CD4-positive, CD25-positive, alpha-beta regulatory T cell (primary cell): Measurements from ENCODE around the gene PLG. TPM values are rescaled to one million over a fixed set of nuclear protein-coding genes. Genes with fewer than 3 reads are reported as not detected.
"Not testable (repeated sequence)": the region's sequence is repeated elsewhere in the genome, so short reads cannot be mapped to it uniquely, and the experiment has no call there.

Experiments
- ATAC-seq, 2 donors: fragments of 150-1000 bp; cut with Tn5 transposase; one replicate each; pipeline ENCODE4 v1.10.0; 2021; ENCODE audit warnings: low read depth in 2 of 2, moderate number of reproducible peaks in 2 of 2, moderate library complexity in 1 of 2
- DNase-seq, 3 donors: peaks; one replicate each; pipeline versions ENCODE4 v3.0.0 to v3.0.0-alpha.2; 2012 to 2022; ENCODE audit warnings: mixed read lengths in 1 of 3
- H3K27ac ChIP-seq: one replicate; pipeline ENCODE4 v1.7.0; 2013; ENCODE audit warnings: mild to moderate bottlenecking, low read length; ENCODE audit not compliant: insufficient read depth, poor library complexity, severe bottlenecking
- H3K27me3 ChIP-seq: one replicate; pipeline ENCODE4 v1.7.0; 2013; ENCODE audit warnings: low read length; ENCODE audit not compliant: control insufficient read depth, insufficient read depth
- H3K36me3 ChIP-seq: one replicate; pipeline ENCODE4 v1.7.0; 2013; ENCODE audit warnings: mild to moderate bottlenecking, low read length, moderate library complexity; ENCODE audit not compliant: control insufficient read depth, insufficient read depth
- H3K4me1 ChIP-seq: 2 replicates; pipeline ENCODE4 v1.7.0; 2013; ENCODE audit warnings: mild to moderate bottlenecking, low read length; ENCODE audit not compliant: insufficient read depth, control insufficient read depth, poor library complexity, severe bottlenecking
- H3K4me3 ChIP-seq: one replicate; pipeline ENCODE4 v1.7.0; 2013; ENCODE audit warnings: low read depth, mild to moderate bottlenecking, low read length, moderate library complexity
- H3K9me3 ChIP-seq, 2 experiments: 1 replicate in 1 of 2; 2 replicates in 1 of 2; pipeline ENCODE4 v1.7.0; 2013; ENCODE audit warnings: low read length in 2 of 2, mild to moderate bottlenecking in 1 of 2, moderate library complexity in 1 of 2; ENCODE audit not compliant: control insufficient read depth in 2 of 2
- H3K27ac Mint-ChIP-seq, 3 donors: one replicate each; pipeline ENCODE4 v1.8.0; 2020 to 2022; ENCODE audit warnings: mild to moderate bottlenecking in 3 of 3, mixed read lengths in 3 of 3, moderate library complexity in 2 of 3
- H3K27me3 Mint-ChIP-seq: one replicate; pipeline ENCODE4 v1.8.0; 2022; ENCODE audit warnings: mild to moderate bottlenecking, mixed read lengths
- H3K36me3 Mint-ChIP-seq: one replicate; pipeline ENCODE4 v1.8.0; 2020; ENCODE audit warnings: mixed read lengths
- H3K4me1 Mint-ChIP-seq, 4 donors: one replicate each; pipeline ENCODE4 v1.8.0; 2020 to 2022; ENCODE audit warnings: mixed read lengths in 4 of 4, mild to moderate bottlenecking in 1 of 4
- H3K4me3 Mint-ChIP-seq, 4 donors: one replicate each; pipeline ENCODE4 v1.8.0; 2020 to 2022; ENCODE audit warnings: mild to moderate bottlenecking in 4 of 4, mixed read lengths in 4 of 4, moderate library complexity in 3 of 4
- H3K9me3 Mint-ChIP-seq, 7 donors: one replicate each; pipeline ENCODE4 v1.8.0; 2020 to 2022; ENCODE audit warnings: mixed read lengths in 7 of 7, mild to moderate bottlenecking in 3 of 7, moderate library complexity in 2 of 7
- polyA plus RNA-seq, 4 donors: library from polyadenylated mRNA; unstranded; fragments of 300-500 nt; fragmentation: Illumina TruSeq; gene quantifications; one replicate each; pipeline ENCODE4 v1.2.3, GENCODE V29; 2021
- total RNA-seq: library from RNA; stranded (reverse); gene quantifications from one replicate; pipeline ENCODE4 v1.2.3, GENCODE V29; 2022

The PLG gene
- total and polyA plus RNA-seq, 5 donors from 2014 or later, result not detected

DNA sequence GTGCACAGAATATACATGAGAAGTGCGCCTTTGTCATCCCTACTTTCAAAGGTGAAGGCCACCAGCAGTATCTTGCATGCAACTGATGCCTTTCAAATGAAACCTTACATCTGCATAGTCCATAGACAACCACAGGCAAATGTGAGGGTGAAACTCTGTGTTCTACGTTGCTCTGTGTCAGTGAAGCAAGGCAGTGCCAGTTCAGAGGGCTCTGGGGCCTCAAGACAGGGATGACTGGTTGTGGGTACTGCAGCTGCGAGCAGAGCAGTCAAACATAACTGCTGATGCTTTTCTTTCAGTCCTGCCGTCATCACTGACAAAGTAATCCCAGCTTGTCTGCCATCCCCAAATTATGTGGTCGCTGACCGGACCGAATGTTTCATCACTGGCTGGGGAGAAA lies 39.0 kb downstream of the PLG start:
- not testable (repeated sequence) for H3K9me3 ChIP-seq, H3K27ac Mint-ChIP-seq, H3K4me1 ChIP-seq, H3K4me3 ChIP-seq, H3K4me3 Mint-ChIP-seq, ATAC-seq, H3K27ac ChIP-seq, H3K27me3 Mint-ChIP-seq, H3K27me3 ChIP-seq, H3K36me3 Mint-ChIP-seq, H3K36me3 ChIP-seq, DNase-seq
- H3K4me1 Mint-ChIP-seq, result peaks cover 0 to 11% (median 0%) of the 10 kb centered on the region in 4 donors
- peaks cover 0 to 11% (median 2%) of the 10 kb centered on the region in 7 donors for H3K9me3 Mint-ChIP-seq

GRCh38 chr6:160742090-160742489 lies 40.0 kb downstream of the PLG start:
- H3K27me3 ChIP-seq, result no peaks in the 10 kb centered on the region
- H3K36me3 ChIP-seq, result no peaks in the 10 kb centered on the region
- H3K27ac Mint-ChIP-seq, result no peak overlapping the region
- no peaks in the 10 kb centered on the region for H3K4me1 ChIP-seq
- no peak overlapping the region for H3K4me3 ChIP-seq
- H3K4me3 Mint-ChIP-seq, result no peak overlapping the region
- H3K9me3 Mint-ChIP-seq, result peaks cover 0 to 11% (median 2%) of the 10 kb centered on the region in 7 donors
- no peaks in the 10 kb centered on the region for H3K36me3 Mint-ChIP-seq
- DNase-seq, result no peak
- no peak overlapping the region for H3K27ac ChIP-seq
- H3K9me3 ChIP-seq, result no peaks in the 10 kb centered on the region
- H3K4me1 Mint-ChIP-seq, result peaks cover 0 to 11% (median 0%) of the 10 kb centered on the region in 4 donors
- no peaks in the 10 kb centered on the region for H3K27me3 Mint-ChIP-seq
- ATAC-seq, result no peak

- Mint-ChIP-seq H3K27me3 (peaks cover 6% of the 10 kb centered on the region), H3K36me3 (no peaks in the 10 kb centered on the region), H3K9me3 (peaks cover 0 to 3% (median 2%) of the 10 kb centered on the region in 7 donors), H3K27ac (no peak overlapping the region), H3K4me3 (no peak overlapping the region), H3K4me1 (no peaks in the 10 kb centered on the region)
- no peaks in the 10 kb centered on the region for H3K27me3 ChIP-seq
- no peak overlapping the region for H3K27ac ChIP-seq
- H3K9me3 ChIP-seq, result no peaks in the 10 kb centered on the region
- no peaks in the 10 kb centered on the region for H3K4me1 ChIP-seq
- no peak for DNase-seq
- no peaks in the 10 kb centered on the region for H3K36me3 ChIP-seq
- no peak for ATAC-seq
- H3K4me3 ChIP-seq, result no peak overlapping the region
Measured at GRCh38 chr6:160750276-160750689, 48.2 kb downstream of the PLG start.

GRCh38 chr6:160753211-160753610 lies 51.2 kb downstream of the PLG start:
- not testable (repeated sequence) for H3K36me3 ChIP-seq, H3K4me1 Mint-ChIP-seq, H3K36me3 Mint-ChIP-seq, H3K4me3 Mint-ChIP-seq, H3K27me3 Mint-ChIP-seq, H3K4me3 ChIP-seq, ATAC-seq, H3K9me3 Mint-ChIP-seq, DNase-seq, H3K27ac Mint-ChIP-seq, H3K27me3 ChIP-seq, H3K9me3 ChIP-seq, H3K27ac ChIP-seq, H3K4me1 ChIP-seq

- Histone ChIP-seq H3K9me3 (no peaks in the 10 kb centered on the region), H3K4me1 (no peaks in the 10 kb centered on the region), H3K27me3 (no peaks in the 10 kb centered on the region), H3K36me3 (no peaks in the 10 kb centered on the region), H3K4me3 (no peak overlapping the region), H3K27ac (no peak overlapping the region)
- Mint-ChIP-seq H3K27ac (no peak overlapping the region), H3K9me3 (peaks cover 0 to 4% (median 1%) of the 10 kb centered on the region in 7 donors), H3K4me3 (no peak overlapping the region), H3K4me1 (no peaks in the 10 kb centered on the region), H3K36me3 (no peaks in the 10 kb centered on the region), H3K27me3 (peaks cover 14% of the 10 kb centered on the region)
- ATAC-seq, result no peak
- no peak for DNase-seq
Measured at GRCh38 chr6:160755165-160755564, 53.1 kb downstream of the PLG start.

GRCh38 chr6:160756021-160756420 lies 54.0 kb downstream of the PLG start:
- Histone ChIP-seq H3K36me3 (no peaks in the 10 kb centered on the region), H3K4me3 (no peak overlapping the region), H3K9me3 (no peaks in the 10 kb centered on the region), H3K4me1 (no peaks in the 10 kb centered on the region), H3K27ac (no peak overlapping the region), H3K27me3 (no peaks in the 10 kb centered on the region)
- Mint-ChIP-seq H3K9me3 (peaks cover 0 to 4% (median under 1%) of the 10 kb centered on the region in 7 donors), H3K4me1 (no peaks in the 10 kb centered on the region), H3K36me3 (no peaks in the 10 kb centered on the region), H3K27me3 (peaks cover 8% of the 10 kb centered on the region), H3K27ac (no peak overlapping the region), H3K4me3 (no peak overlapping the region)
- DNase-seq (no peak), ATAC-seq (no peak)

- Mint-ChIP-seq H3K9me3 (peaks cover 0 to 7% (median 4%) of the 10 kb centered on the region in 7 donors), H3K27ac (no peak overlapping the region), H3K4me3 (no peak overlapping the region), H3K27me3 (peaks cover 8% of the 10 kb centered on the region), H3K36me3 (no peaks in the 10 kb centered on the region), H3K4me1 (no peaks in the 10 kb centered on the region)
- no peak for ATAC-seq
- Histone ChIP-seq H3K9me3 (peaks cover 0 to 4% of the 10 kb centered on the region in 2 experiments), H3K4me3 (no peak overlapping the region), H3K36me3 (no peaks in the 10 kb centered on the region), H3K27ac (no peak overlapping the region), H3K27me3 (no peaks in the 10 kb centered on the region), H3K4me1 (no peaks in the 10 kb centered on the region)
- DNase-seq, result no peak
Measured at GRCh38 chr6:160756871-160757270, 54.8 kb downstream of the PLG start.

DNA sequence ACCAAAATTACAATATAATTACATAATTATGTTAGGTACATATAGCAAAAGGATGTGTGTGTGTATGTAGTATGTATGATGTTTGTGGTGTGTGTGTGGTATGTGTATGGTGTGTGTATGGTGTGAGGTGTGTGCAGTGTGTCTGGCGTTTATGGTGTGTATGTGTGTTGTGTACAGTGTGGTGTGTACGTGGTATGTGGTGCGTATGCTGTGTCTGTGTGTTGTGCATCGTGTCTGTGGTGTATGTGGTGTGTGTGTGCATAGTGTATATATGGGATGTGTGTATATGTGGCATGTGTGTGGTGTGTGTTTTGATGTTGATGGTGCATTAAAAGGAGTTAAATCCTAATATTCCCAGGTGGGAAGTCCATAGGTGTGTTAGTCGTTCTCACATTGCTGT lies 62.8 kb downstream of the PLG start:
- Mint-ChIP-seq H3K36me3 (no peaks in the 10 kb centered on the region), H3K27ac (no peak overlapping the region), H3K27me3 (peaks cover 25% of the 10 kb centered on the region), H3K4me3 (no peak overlapping the region), H3K9me3 (peaks cover 0 to 16% (median 3%) of the 10 kb centered on the region in 7 donors), H3K4me1 (peaks cover 0 to 11% (median 1%) of the 10 kb centered on the region in 4 donors)
- no peak for ATAC-seq
- Histone ChIP-seq H3K9me3 (peaks cover 0 to 7% of the 10 kb centered on the region in 2 experiments), H3K36me3 (no peaks in the 10 kb centered on the region), H3K4me1 (peaks cover 5% of the 10 kb centered on the region), H3K27ac (no peak overlapping the region), H3K27me3 (peaks cover 10% of the 10 kb centered on the region), H3K4me3 (no peak overlapping the region)
- no peak for DNase-seq
